ENCODE results near the gene TMEM178B. TPM values are rescaled to one million over a fixed set of nuclear protein-coding genes. Genes with fewer than 3 reads are reported as not detected.

Gene TMEM178B
- total RNA-seq, 2 experiments from 2014 or later: 0.06 to 0.21 TPM

- H3K9me3 Mint-ChIP-seq: no peaks in the 10 kb centered on the region
- H3K4me1 Mint-ChIP-seq: no peaks in the 10 kb centered on the region
- H3K4me3 Mint-ChIP-seq: no peak overlapping the region
Observed at GRCh38 chr7:141433698-141434097, 359.8 kb downstream of the TMEM178B start.

GRCh38 chr7:141436139-141436538 lies 362.3 kb downstream of the TMEM178B start:
- Mint-ChIP-seq H3K9me3 (no peaks in the 10 kb centered on the region), H3K4me3 (no peak overlapping the region), H3K27me3 (peaks cover 6% of the 10 kb centered on the region), H3K4me1 (no peaks in the 10 kb centered on the region), H3K36me3 (no peaks in the 10 kb centered on the region), H3K27ac (no peak overlapping the region)
- DNase-seq: no peak

More at GRCh38 chr7:141433698-141434097, 359.8 kb downstream of the TMEM178B start:
- Mint-ChIP-seq H3K27me3 (peaks cover 6% of the 10 kb centered on the region), H3K36me3 (no peaks in the 10 kb centered on the region), H3K27ac (no peak overlapping the region)
- DNase-seq: no peak

GRCh38 chr7:141436575-141437075 lies 362.8 kb downstream of the TMEM178B start:
- H3K9me3 Mint-ChIP-seq: no peaks in the 10 kb centered on the region
- peaks cover 6% of the 10 kb centered on the region for H3K27me3 Mint-ChIP-seq
- no peak overlapping the region for H3K4me3 Mint-ChIP-seq
- H3K27ac Mint-ChIP-seq: no peak overlapping the region
- DNase-seq: no peak
- H3K36me3 Mint-ChIP-seq: no peaks in the 10 kb centered on the region
- no peaks in the 10 kb centered on the region for H3K4me1 Mint-ChIP-seq

- Mint-ChIP-seq H3K27ac (no peak overlapping the region), H3K4me3 (no peak overlapping the region), H3K36me3 (no peaks in the 10 kb centered on the region), H3K4me1 (no peaks in the 10 kb centered on the region), H3K27me3 (peaks cover 10% of the 10 kb centered on the region), H3K9me3 (no peaks in the 10 kb centered on the region)
- DNase-seq: no peak
Observed at GRCh38 chr7:141439164-141439563, 365.3 kb downstream of the TMEM178B start.

GRCh38 chr7:141439776-141440175 lies 365.9 kb downstream of the TMEM178B start:
- Mint-ChIP-seq H3K4me3 (no peak overlapping the region), H3K27me3 (peaks cover 10% of the 10 kb centered on the region), H3K4me1 (no peaks in the 10 kb centered on the region), H3K27ac (no peak overlapping the region), H3K36me3 (no peaks in the 10 kb centered on the region), H3K9me3 (no peaks in the 10 kb centered on the region)
- no peak for DNase-seq

DNA sequence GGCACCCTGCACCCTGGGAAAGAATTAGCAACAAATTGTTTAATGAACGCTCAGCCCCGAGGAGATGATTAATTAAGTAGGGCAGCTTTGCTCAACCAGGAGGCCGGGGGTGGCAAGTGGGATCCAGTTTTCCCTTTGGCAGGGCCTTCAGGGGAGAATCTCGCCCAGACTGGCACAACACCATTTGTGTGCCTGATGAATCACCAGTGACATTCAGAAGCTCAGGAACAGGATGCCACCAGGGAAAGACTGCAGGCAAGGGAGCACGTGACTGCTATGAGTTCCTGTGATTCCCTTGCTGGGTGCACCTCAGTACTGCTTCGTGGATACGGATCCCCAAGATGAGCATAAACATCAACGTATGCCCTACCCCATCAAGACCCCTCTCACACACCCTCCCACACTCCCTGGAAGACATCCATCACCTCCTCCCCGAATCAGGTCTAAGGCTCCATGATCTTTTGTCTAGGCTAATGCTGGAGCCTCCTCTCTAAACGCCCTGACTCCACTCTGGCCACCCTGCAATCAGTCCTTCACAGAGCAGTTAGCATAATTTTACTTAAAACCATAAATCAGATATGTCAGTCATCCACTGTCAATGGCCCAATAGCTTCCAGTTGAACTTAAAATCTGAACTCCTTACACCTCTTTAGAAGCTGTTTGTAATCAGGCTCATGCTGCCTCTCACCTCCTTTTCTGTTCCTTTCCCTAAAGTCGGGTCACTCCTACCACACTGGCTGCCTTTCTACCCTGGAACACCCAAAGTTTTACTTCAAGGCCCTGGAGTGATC lies 368.2 kb downstream of the TMEM178B start:
- no peak overlapping the region for H3K27ac Mint-ChIP-seq
- H3K9me3 Mint-ChIP-seq: no peaks in the 10 kb centered on the region
- no peaks in the 10 kb centered on the region for H3K4me1 Mint-ChIP-seq
- H3K27me3 Mint-ChIP-seq: peaks cover 4% of the 10 kb centered on the region
- H3K36me3 Mint-ChIP-seq: no peaks in the 10 kb centered on the region
- H3K4me3 Mint-ChIP-seq: no peak overlapping the region
- no peak for DNase-seq

- Mint-ChIP-seq H3K36me3 (no peaks in the 10 kb centered on the region), H3K27ac (no peak overlapping the region), H3K27me3 (peaks cover 4% of the 10 kb centered on the region), H3K4me3 (no peak overlapping the region), H3K9me3 (no peaks in the 10 kb centered on the region), H3K4me1 (no peaks in the 10 kb centered on the region)
- no peak for DNase-seq
Observed at GRCh38 chr7:141442781-141443180, 368.9 kb downstream of the TMEM178B start.

DNA sequence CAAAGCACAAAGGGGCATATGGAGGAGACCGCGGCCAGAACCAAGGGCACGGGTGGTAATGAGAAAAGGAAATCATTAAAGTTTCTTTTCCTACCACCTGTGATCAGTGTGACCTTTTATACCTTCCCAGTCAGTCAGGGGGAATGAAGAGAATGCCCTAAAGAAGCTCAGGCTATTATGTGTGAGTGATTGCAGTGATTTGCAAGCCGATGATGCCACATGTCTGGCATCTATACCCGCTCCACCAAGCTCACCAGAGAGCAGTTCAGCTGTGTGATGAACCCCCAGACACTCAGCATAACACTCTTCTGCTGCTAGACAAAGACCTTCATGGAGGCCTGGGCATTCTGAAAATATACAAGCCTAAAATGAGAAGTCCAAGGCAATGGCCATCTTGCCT lies 371.1 kb downstream of the TMEM178B start:
- Mint-ChIP-seq H3K4me1 (no peaks in the 10 kb centered on the region), H3K9me3 (no peaks in the 10 kb centered on the region), H3K27ac (no peak overlapping the region), H3K4me3 (no peak overlapping the region), H3K36me3 (no peaks in the 10 kb centered on the region), H3K27me3 (peaks cover 8% of the 10 kb centered on the region)
- no peak for DNase-seq

DNA sequence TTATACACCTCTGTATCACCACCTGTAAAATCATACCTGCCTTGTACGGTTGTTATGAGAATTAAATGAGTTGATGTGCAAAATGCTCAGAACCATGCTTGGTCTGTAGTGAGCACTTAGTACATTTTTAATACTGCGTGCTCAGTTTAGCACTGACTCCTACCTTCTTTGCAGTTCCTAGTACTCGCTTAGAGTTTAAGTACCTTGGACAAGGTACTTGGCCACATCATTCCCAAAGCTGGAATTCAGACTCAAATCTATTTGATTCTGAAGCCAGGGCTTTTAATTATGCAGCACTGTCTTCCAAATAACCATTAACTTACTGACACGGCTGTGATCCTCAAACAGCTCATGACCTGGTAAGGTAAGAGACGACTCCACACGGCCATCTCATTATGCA lies 377.4 kb downstream of the TMEM178B start:
- Mint-ChIP-seq H3K4me3 (no peak overlapping the region), H3K27ac (no peak overlapping the region), H3K36me3 (no peaks in the 10 kb centered on the region), H3K27me3 (peaks cover 10% of the 10 kb centered on the region), H3K9me3 (no peaks in the 10 kb centered on the region), H3K4me1 (no peaks in the 10 kb centered on the region)
- DNase-seq: no peak

GRCh38 chr7:141452911-141453310 lies 379.0 kb downstream of the TMEM178B start:
- Mint-ChIP-seq H3K27me3 (peaks cover 10% of the 10 kb centered on the region), H3K36me3 (no peaks in the 10 kb centered on the region), H3K4me3 (no peak overlapping the region), H3K9me3 (no peaks in the 10 kb centered on the region), H3K27ac (no peak overlapping the region), H3K4me1 (no peaks in the 10 kb centered on the region)
- no peak for DNase-seq

DNA sequence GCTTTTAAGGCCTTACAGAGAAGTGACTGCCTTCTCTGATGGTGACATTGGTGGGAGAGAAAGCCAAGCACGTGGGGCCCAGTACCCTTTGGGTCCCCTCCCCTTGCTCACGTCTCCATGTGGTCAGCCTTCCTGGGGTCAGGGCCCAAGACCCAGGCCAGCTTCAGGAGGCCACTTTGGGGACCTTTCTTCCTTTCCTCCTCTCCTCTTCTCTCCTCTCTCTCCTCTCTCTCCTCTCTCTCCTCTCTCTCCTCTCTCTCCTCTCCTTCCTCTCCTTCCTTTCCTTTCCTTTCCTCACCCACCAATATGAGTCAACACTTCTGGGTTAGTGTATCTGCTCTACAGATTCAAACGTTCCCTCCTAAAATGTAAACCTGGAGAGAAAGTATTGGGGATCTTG lies 380.5 kb downstream of the TMEM178B start:
- no peak for DNase-seq
- Mint-ChIP-seq H3K36me3 (no peaks in the 10 kb centered on the region), H3K27ac (no peak overlapping the region), H3K9me3 (no peaks in the 10 kb centered on the region), H3K27me3 (peaks cover 6% of the 10 kb centered on the region), H3K4me3 (no peak overlapping the region), H3K4me1 (no peaks in the 10 kb centered on the region)

GRCh38 chr7:141455723-141456122 lies 381.9 kb downstream of the TMEM178B start:
- Mint-ChIP-seq H3K4me3 (no peak overlapping the region), H3K4me1 (no peaks in the 10 kb centered on the region), H3K27me3 (peaks cover 6% of the 10 kb centered on the region)

DNA sequence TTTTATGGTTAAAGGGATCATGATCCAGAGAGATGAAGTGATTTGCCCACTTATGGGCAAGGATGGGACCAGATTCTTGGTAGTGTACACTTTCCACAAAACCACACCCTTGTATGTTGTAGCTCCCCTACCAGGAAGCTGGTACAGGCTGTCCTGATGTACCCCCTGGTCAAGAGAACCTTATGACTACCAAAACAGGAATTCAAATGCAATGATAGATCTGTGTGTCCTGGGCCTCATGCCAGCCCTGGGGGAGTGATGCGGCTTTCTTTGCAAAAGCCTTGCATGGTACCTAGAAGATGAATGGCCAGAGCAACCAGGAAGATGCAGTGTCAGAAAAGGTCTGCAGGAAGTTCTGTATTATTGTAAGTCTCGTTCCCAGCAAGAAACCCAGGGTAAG lies 382.4 kb downstream of the TMEM178B start:
- Mint-ChIP-seq H3K36me3 (no peaks in the 10 kb centered on the region), H3K9me3 (no peaks in the 10 kb centered on the region), H3K27ac (no peak overlapping the region), H3K27me3 (peaks cover 9% of the 10 kb centered on the region), H3K4me1 (no peaks in the 10 kb centered on the region), H3K4me3 (no peak overlapping the region)
- DNase-seq: no peak

More at GRCh38 chr7:141455723-141456122, 381.9 kb downstream of the TMEM178B start:
- DNase-seq: no peak
- Mint-ChIP-seq H3K36me3 (no peaks in the 10 kb centered on the region), H3K27ac (no peak overlapping the region), H3K9me3 (no peaks in the 10 kb centered on the region)

DNA sequence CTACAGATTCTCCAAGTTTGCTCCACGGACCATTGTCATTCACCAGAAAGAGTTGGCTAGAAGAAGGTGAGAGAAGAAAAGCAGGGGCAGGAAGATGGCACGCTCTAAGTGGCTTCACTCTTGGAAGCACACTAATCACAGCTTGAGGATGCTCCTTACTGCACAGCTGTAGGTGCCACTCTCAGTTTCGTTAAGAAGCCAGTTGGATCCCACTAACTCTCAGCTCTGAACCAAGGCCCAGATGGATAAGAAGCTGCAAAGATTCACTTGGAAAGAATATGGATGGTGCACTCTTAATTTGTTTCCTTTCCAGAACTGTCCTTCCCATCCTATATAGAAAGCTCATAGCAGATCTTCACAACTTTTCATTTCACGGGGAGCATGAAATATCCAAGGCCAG lies 382.8 kb downstream of the TMEM178B start:
- Mint-ChIP-seq H3K27ac (no peak overlapping the region), H3K4me1 (no peaks in the 10 kb centered on the region), H3K9me3 (no peaks in the 10 kb centered on the region), H3K27me3 (peaks cover 9% of the 10 kb centered on the region), H3K36me3 (no peaks in the 10 kb centered on the region), H3K4me3 (no peak overlapping the region)
- no peak for DNase-seq

DNA sequence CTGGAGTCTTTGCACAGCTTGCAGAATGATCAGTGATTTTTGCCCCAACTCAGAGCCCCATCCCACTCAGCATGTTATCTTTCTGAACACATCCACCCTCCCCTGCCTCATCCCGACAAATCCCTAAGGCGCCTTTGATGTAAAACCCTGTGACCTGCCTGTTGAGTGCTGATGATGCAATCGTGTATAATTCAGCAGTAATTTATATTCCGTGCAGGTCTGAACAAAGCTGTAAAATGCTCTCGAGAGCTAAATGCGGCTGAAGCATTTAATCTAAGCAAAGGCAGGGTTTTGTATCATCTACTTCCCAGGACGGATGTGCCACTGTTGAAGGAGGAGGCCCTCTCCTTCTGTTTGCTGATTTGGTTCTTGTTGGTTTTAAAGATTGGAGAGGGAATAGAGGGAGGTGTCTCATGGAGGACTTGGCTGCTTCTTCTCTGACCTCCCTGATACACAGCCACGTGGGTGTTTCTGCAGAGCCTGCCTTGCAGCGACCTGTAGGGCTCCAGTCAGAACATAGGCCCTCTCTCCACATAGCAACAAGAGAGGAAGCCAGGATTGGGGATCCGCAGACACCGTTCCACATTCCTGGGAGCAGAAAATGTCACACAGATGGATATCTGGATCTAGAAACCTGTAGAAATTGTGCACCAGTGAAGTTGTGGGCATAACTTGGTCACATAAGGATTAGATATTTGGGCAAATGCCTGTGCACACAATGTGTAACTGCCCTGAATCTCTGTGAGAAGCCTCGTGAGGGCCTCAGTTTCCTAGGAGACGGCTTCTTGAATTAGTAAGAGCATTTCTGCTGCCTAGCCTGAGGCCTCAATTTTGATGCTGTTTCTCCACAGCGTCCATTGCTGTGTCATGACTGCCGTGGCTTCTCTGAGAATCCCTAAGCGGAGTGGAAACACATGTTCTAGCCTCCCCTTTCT lies 387.2 kb downstream of the TMEM178B start:
- Mint-ChIP-seq H3K27ac (no peak overlapping the region), H3K9me3 (no peaks in the 10 kb centered on the region), H3K4me1 (no peaks in the 10 kb centered on the region), H3K36me3 (no peaks in the 10 kb centered on the region), H3K4me3 (no peak overlapping the region), H3K27me3 (peaks cover 14% of the 10 kb centered on the region)
- DNase-seq: no peak
